ENCODE results near the gene PTPRD. TPM values are rescaled to one million over a fixed set of nuclear protein-coding genes. Genes with fewer than 3 reads are reported as not detected.

PTPRD gene
- total RNA-seq, 1 donor from 2014 or later, result 136 TPM

- Mint-ChIP-seq H3K27ac (no peak overlapping the region), H3K27me3 (ENCODE audit: insufficient read depth, low read depth) (no peaks in the 10 kb centered on the region), H3K9me3 (no peaks in the 10 kb centered on the region), H3K4me1 (peaks cover 15% of the 10 kb centered on the region), H3K4me3 (no peak overlapping the region), H3K36me3 (peaks cover 5% of the 10 kb centered on the region)
- DNase-seq (ENCODE audit: low spot score), result no peak
- Histone ChIP-seq H2AFZ (replicated peaks) (no peak overlapping the region), H3K9ac (no peak overlapping the region), H3K27me3 (no peaks in the 10 kb centered on the region), H3K27ac (no peak overlapping the region), H4K20me1 (ENCODE audit: low read depth) (no peaks in the 10 kb centered on the region), H3K4me3 (no peak overlapping the region), H3F3A (ENCODE audit: low read depth) (no peaks in the 10 kb centered on the region), H3K4me1 (peaks cover 5% of the 10 kb centered on the region), H3K36me3 (no peaks in the 10 kb centered on the region), H3K79me2 (ENCODE audit: low read depth) (no peaks in the 10 kb centered on the region), H3K9me3 (ENCODE audit: low read depth) (no peaks in the 10 kb centered on the region), H3K4me2 (no peak overlapping the region)
- no peak for TF ChIP-seq EZH2 (IDR thresholded peaks at IDR 0.05)
- TF ChIP-seq, protein P1, sequence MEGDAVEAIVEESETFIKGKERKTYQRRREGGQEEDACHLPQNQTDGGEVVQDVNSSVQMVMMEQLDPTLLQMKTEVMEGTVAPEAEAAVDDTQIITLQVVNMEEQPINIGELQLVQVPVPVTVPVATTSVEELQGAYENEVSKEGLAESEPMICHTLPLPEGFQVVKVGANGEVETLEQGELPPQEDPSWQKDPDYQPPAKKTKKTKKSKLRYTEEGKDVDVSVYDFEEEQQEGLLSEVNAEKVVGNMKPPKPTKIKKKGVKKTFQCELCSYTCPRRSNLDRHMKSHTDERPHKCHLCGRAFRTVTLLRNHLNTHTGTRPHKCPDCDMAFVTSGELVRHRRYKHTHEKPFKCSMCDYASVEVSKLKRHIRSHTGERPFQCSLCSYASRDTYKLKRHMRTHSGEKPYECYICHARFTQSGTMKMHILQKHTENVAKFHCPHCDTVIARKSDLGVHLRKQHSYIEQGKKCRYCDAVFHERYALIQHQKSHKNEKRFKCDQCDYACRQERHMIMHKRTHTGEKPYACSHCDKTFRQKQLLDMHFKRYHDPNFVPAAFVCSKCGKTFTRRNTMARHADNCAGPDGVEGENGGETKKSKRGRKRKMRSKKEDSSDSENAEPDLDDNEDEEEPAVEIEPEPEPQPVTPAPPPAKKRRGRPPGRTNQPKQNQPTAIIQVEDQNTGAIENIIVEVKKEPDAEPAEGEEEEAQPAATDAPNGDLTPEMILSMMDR (IDR thresholded peaks at IDR 0.05), result no peak
- no peak for TF ChIP-seq EZH2phosphoT487 (IDR thresholded peaks at IDR 0.05)
Observed at GRCh38 chr9:8400378-8400777, 2212.4 kb downstream of the PTPRD start.

- H3F3A ChIP-seq (ENCODE audit: low read depth), result no peaks in the 10 kb centered on the region
- TF ChIP-seq EZH2phosphoT487 (IDR thresholded peaks at IDR 0.05), result no peak
- no peak overlapping the region for H3K4me2 ChIP-seq
Observed at GRCh38 chr9:8395022-8395421, 2217.8 kb downstream of the PTPRD start.

GRCh38 chr9:8394341-8394740 lies 2218.5 kb downstream of the PTPRD start:
- no peak overlapping the region for H3K4me2 ChIP-seq
- Mint-ChIP-seq H3K36me3 (peaks cover 8% of the 10 kb centered on the region), H3K4me3 (no peak overlapping the region)

More at GRCh38 chr9:8395022-8395421, 2217.8 kb downstream of the PTPRD start:
- H3K4me3 ChIP-seq, result no peak overlapping the region
- H2AFZ ChIP-seq (replicated peaks), result no peak overlapping the region
- H3K36me3 ChIP-seq, result no peaks in the 10 kb centered on the region
- H3K9me3 Mint-ChIP-seq, result no peaks in the 10 kb centered on the region
- H3K36me3 Mint-ChIP-seq, result peaks cover 6% of the 10 kb centered on the region
- no peaks in the 10 kb centered on the region for H3K79me2 ChIP-seq (ENCODE audit: low read depth)
- H3K9ac ChIP-seq, result no peak overlapping the region
- no peaks in the 10 kb centered on the region for H3K9me3 ChIP-seq (ENCODE audit: low read depth)
- no peak for DNase-seq (ENCODE audit: low spot score)
- no peaks in the 10 kb centered on the region for H3K4me1 Mint-ChIP-seq
- H3K27ac ChIP-seq, result no peak overlapping the region
- H3K4me3 Mint-ChIP-seq, result no peak overlapping the region
- H3K27ac Mint-ChIP-seq, result no peak overlapping the region
- H3K27me3 ChIP-seq, result no peaks in the 10 kb centered on the region
- H3K27me3 Mint-ChIP-seq (ENCODE audit: insufficient read depth, low read depth), result no peaks in the 10 kb centered on the region
- H3K4me1 ChIP-seq, result peaks cover 10% of the 10 kb centered on the region
- H4K20me1 ChIP-seq (ENCODE audit: low read depth), result no peaks in the 10 kb centered on the region

DNA sequence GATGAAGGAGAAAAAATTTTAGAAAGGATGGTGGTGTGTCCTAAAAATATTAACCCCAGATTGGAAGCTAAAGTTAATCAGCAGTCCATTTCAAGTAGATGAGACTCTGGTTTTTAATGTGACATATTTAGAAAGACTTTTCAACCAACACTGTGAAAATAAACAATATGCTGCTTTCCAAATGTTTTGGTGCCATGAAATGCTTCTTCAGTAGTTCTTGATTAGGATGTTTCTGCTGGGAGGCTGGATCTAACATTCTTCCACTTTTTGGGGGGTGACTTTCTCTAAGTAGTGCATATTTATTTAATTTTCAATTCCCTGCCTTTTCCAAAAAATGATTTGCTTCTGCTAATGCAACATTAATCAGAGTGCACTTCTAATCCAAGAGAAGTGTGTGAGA lies 2219.9 kb downstream of the PTPRD start:
- peaks cover 8% of the 10 kb centered on the region for H3K36me3 Mint-ChIP-seq
- H3K4me3 Mint-ChIP-seq, result no peak overlapping the region
- no peaks in the 10 kb centered on the region for H3K9me3 Mint-ChIP-seq

More at GRCh38 chr9:8394341-8394740, 2218.5 kb downstream of the PTPRD start:
- Histone ChIP-seq H3K4me3 (no peak overlapping the region), H3K9me3 (ENCODE audit: low read depth) (no peaks in the 10 kb centered on the region), H3F3A (ENCODE audit: low read depth) (no peaks in the 10 kb centered on the region), H3K27ac (no peak overlapping the region), H3K9ac (no peak overlapping the region), H3K27me3 (no peaks in the 10 kb centered on the region), H2AFZ (replicated peaks) (no peak overlapping the region), H3K4me1 (peaks cover 10% of the 10 kb centered on the region), H4K20me1 (ENCODE audit: low read depth) (no peaks in the 10 kb centered on the region), H3K36me3 (no peaks in the 10 kb centered on the region), H3K79me2 (ENCODE audit: low read depth) (no peaks in the 10 kb centered on the region)
- H3K27me3 Mint-ChIP-seq (ENCODE audit: insufficient read depth, low read depth), result no peaks in the 10 kb centered on the region
- no peaks in the 10 kb centered on the region for H3K4me1 Mint-ChIP-seq
- DNase-seq (ENCODE audit: low spot score), result no peak
- no peak overlapping the region for H3K27ac Mint-ChIP-seq
- H3K9me3 Mint-ChIP-seq, result no peaks in the 10 kb centered on the region
- TF ChIP-seq EZH2phosphoT487 (IDR thresholded peaks at IDR 0.05), result no peak
- TF ChIP-seq, protein P1 (IDR thresholded peaks at IDR 0.05), result no peak
- TF ChIP-seq EZH2 (IDR thresholded peaks at IDR 0.05), result no peak

More for the DNA sequence above, 2219.9 kb downstream of the PTPRD start:
- no peak overlapping the region for H3K27ac ChIP-seq
- no peaks in the 10 kb centered on the region for H3K27me3 Mint-ChIP-seq (ENCODE audit: insufficient read depth, low read depth)
- TF ChIP-seq EZH2 (IDR thresholded peaks at IDR 0.05) (no peak), EZH2phosphoT487 (IDR thresholded peaks at IDR 0.05) (no peak)
- TF ChIP-seq, protein P1 (IDR thresholded peaks at IDR 0.05), result no peak
- no peaks in the 10 kb centered on the region for H3K27me3 ChIP-seq
- no peaks in the 10 kb centered on the region for H3K9me3 ChIP-seq (ENCODE audit: low read depth)
- H2AFZ ChIP-seq (replicated peaks), result no peak overlapping the region
- no peaks in the 10 kb centered on the region for H3K4me1 Mint-ChIP-seq
- no peaks in the 10 kb centered on the region for H4K20me1 ChIP-seq (ENCODE audit: low read depth)
- no peak overlapping the region for H3K27ac Mint-ChIP-seq
- no peak overlapping the region for H3K4me2 ChIP-seq
- no peaks in the 10 kb centered on the region for H3K36me3 ChIP-seq
- no peak overlapping the region for H3K4me3 ChIP-seq
- H3F3A ChIP-seq (ENCODE audit: low read depth), result no peaks in the 10 kb centered on the region
- H3K79me2 ChIP-seq (ENCODE audit: low read depth), result no peaks in the 10 kb centered on the region
- peaks cover 10% of the 10 kb centered on the region for H3K4me1 ChIP-seq
- H3K9ac ChIP-seq, result no peak overlapping the region
- DNase-seq (ENCODE audit: low spot score), result no peak

All from neural progenitor cell (in vitro differentiated cells).